ENCODE data around the gene ZFYVE28.

DNA sequence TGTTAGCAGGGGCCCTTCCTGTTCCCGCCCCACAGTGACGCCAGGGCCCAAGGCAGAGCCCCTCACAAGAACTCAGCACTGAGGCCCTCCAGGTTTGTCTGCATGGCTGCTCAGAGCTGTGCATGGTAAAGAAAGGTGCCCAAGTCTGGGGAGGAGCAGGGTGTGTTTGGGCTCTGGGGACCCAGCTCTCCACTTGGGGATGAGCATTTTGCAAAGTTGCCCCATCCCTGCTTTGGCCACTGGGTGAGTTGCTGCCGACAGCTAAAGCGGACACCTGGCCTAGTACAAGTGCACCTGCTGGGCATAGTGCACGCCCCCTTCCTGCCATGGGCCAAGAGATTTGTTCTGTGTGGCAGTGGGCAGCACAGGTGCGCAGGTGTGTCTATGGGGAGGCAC is 154.5 kb downstream of the ZFYVE28 start:
- TF ChIP-seq, protein P1, sequence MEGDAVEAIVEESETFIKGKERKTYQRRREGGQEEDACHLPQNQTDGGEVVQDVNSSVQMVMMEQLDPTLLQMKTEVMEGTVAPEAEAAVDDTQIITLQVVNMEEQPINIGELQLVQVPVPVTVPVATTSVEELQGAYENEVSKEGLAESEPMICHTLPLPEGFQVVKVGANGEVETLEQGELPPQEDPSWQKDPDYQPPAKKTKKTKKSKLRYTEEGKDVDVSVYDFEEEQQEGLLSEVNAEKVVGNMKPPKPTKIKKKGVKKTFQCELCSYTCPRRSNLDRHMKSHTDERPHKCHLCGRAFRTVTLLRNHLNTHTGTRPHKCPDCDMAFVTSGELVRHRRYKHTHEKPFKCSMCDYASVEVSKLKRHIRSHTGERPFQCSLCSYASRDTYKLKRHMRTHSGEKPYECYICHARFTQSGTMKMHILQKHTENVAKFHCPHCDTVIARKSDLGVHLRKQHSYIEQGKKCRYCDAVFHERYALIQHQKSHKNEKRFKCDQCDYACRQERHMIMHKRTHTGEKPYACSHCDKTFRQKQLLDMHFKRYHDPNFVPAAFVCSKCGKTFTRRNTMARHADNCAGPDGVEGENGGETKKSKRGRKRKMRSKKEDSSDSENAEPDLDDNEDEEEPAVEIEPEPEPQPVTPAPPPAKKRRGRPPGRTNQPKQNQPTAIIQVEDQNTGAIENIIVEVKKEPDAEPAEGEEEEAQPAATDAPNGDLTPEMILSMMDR (IDR thresholded peaks at IDR 0.05), result no peak
- TF ChIP-seq POLR2A (IDR thresholded peaks at IDR 0.05), result no peak
